Kidney (tissue), 14 donors: Measurements from ENCODE around the gene CCND1. TPM values are rescaled to one million over a fixed set of nuclear protein-coding genes. Genes with fewer than 3 reads are reported as not detected.

ENCODE experiments used
- DNase-seq, 5 donors: peaks; one replicate each; pipeline ENCODE4 v3.0.0-alpha.2; 2013 to 2020
- FAIRE-seq: peaks from 2 replicates; lab custom pipeline; 2012; peaks lifted over from hg19 to GRCh38; lab: Jason Lieb, UNC
- H3K27ac ChIP-seq, 2 donors: one replicate each; pipeline ENCODE4 v1.7.0; 2013; ENCODE audit warnings: low read depth in 2 of 2, low read length in 2 of 2, inconsistent platforms in 1 of 2
- H3K27me3 ChIP-seq: one replicate; pipeline ENCODE4 v1.7.1; 2013; ENCODE audit warnings: low read length, inconsistent platforms; ENCODE audit not compliant: control insufficient read depth, insufficient read depth
- H3K36me3 ChIP-seq, 3 donors: one replicate each; pipeline versions ENCODE4 v1.7.0 to v1.7.1; 2013; ENCODE audit warnings: low read length in 3 of 3, control low read depth in 1 of 3, inconsistent platforms in 1 of 3; ENCODE audit not compliant: insufficient read depth in 3 of 3, control insufficient read depth in 2 of 3
- H3K4me1 ChIP-seq, 3 donors: one replicate each; pipeline versions ENCODE4 v1.7.0 to v1.7.1; 2013; ENCODE audit warnings: low read length in 3 of 3, inconsistent platforms in 1 of 3, low read depth in 1 of 3; ENCODE audit not compliant: control insufficient read depth in 2 of 3, insufficient read depth in 2 of 3
- H3K4me3 ChIP-seq, 3 donors: one replicate each; pipeline versions ENCODE4 v1.7.0 to v1.8.1; 2013; ENCODE audit warnings: low read length in 3 of 3, control low read depth in 1 of 3, inconsistent platforms in 1 of 3
- H3K9ac ChIP-seq, 3 donors: one replicate each; pipeline versions ENCODE4 v1.7.0 to v1.7.1; 2013; ENCODE audit warnings: low read length in 3 of 3, control low read depth in 1 of 3, inconsistent platforms in 1 of 3
- H3K9me3 ChIP-seq, 3 donors: one replicate each; pipeline versions ENCODE4 v1.7.0 to v1.7.1; 2013; ENCODE audit warnings: low read length in 3 of 3, control low read depth in 1 of 3, inconsistent platforms in 1 of 3; ENCODE audit not compliant: control insufficient read depth in 2 of 3, insufficient read depth in 1 of 3
- intact Hi-C: fragments of 100-400 bp; cut with DNase I; formaldehyde crosslinking; loops from one replicate; pipeline ENCODE4 v1.11.1; 2022
- polyA plus RNA-seq: library from polyadenylated mRNA; stranded (reverse); fragments of 350-450 nt; fragmentation: Illumina TruSeq; extraction: RNeasy Lipid Tissue Mini Kit (QIAGEN cat#74804); gene quantifications from one replicate; pipeline ENCODE4 v1.2.3, GENCODE V29; 2014; ENCODE audit warnings: low read depth, low replicate concordance; ENCODE audit not compliant: insufficient read depth
- total RNA-seq: library from RNA; stranded (reverse); fragmentation: NEBNext Ultra II Directional; extraction: Animal tissue kit (Norgen Biotek cat#: 25700); gene quantifications from one replicate; pipeline ENCODE4 v1.2.1, GENCODE V29; 2021
- TF ChIP-seq, protein P1 (sequence below): IDR thresholded peaks from 3 replicates; pipeline ENCODE4 v1.5.1; 2012; ENCODE audit warnings: mild to moderate bottlenecking, moderate library complexity, borderline replicate concordance; ENCODE audit not compliant: insufficient read depth; ENCODE audit errors: extremely low read depth
- donor health status: control.
- donor health status: control.
- donor health status: control.
- donor health status: control.
- donor health status: control.
- donor health status: DM: yes; HTN: yes; CAD: no.
- donor health status: Normal renal cell carcinoma (clear cell type).

The CCND1 gene
- total and polyA plus RNA-seq, 2 donors from 2014 or later: 37.6 to 142 TPM

DNA sequence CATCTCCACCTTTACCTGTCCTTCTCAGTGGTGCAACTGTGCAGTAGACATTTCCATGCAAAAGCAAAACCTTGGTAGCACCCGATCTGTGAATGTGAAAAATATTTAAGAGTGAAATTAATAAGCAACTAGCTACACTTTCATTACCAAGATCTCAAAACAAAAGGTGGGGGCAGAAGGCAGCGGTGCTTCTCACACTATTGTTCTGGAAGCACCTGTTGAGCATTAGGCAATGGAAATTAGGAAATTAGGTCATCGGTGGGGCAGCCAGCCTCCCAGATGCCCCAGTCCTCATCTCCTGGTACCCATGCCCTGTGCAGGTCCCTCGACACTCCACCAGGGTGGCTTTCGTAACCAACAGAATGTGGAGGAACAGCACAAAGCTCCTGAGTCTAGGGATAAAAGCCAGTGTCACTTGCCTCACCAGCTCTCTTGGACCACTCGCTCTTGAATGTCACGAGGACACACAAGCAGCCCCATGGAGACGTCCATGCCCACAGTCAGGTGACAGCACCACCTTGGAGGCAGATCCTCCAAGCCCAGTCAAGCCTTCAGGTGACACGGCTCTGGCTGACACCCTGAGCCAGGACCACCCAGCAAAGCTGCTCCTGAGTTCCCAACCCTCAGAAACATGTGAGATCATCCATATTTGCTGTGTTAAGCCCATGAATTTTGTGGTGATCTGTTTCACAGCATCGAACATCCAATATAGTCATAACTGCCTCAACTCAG, 30.9 kb downstream of the CCND1 start:
- H3K4me1 ChIP-seq: peaks cover 0 to 7% (median 6%) of the 10 kb centered on the region in 3 donors
- no peaks in the 10 kb centered on the region for H3K27me3 ChIP-seq
- H3K27ac ChIP-seq: no peak overlapping the region
- H3K9ac ChIP-seq: no peak overlapping the region
- intact Hi-C loops: no loop called here
- H3K9me3 ChIP-seq: no peaks in the 10 kb centered on the region
- no peak for FAIRE-seq
- H3K4me3 ChIP-seq: no peak overlapping the region
- H3K36me3 ChIP-seq: peaks cover 0 to 12% (median 9%) of the 10 kb centered on the region in 3 donors
- DNase-seq: no peak
- TF ChIP-seq, protein P1, sequence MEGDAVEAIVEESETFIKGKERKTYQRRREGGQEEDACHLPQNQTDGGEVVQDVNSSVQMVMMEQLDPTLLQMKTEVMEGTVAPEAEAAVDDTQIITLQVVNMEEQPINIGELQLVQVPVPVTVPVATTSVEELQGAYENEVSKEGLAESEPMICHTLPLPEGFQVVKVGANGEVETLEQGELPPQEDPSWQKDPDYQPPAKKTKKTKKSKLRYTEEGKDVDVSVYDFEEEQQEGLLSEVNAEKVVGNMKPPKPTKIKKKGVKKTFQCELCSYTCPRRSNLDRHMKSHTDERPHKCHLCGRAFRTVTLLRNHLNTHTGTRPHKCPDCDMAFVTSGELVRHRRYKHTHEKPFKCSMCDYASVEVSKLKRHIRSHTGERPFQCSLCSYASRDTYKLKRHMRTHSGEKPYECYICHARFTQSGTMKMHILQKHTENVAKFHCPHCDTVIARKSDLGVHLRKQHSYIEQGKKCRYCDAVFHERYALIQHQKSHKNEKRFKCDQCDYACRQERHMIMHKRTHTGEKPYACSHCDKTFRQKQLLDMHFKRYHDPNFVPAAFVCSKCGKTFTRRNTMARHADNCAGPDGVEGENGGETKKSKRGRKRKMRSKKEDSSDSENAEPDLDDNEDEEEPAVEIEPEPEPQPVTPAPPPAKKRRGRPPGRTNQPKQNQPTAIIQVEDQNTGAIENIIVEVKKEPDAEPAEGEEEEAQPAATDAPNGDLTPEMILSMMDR: no peak

DNA sequence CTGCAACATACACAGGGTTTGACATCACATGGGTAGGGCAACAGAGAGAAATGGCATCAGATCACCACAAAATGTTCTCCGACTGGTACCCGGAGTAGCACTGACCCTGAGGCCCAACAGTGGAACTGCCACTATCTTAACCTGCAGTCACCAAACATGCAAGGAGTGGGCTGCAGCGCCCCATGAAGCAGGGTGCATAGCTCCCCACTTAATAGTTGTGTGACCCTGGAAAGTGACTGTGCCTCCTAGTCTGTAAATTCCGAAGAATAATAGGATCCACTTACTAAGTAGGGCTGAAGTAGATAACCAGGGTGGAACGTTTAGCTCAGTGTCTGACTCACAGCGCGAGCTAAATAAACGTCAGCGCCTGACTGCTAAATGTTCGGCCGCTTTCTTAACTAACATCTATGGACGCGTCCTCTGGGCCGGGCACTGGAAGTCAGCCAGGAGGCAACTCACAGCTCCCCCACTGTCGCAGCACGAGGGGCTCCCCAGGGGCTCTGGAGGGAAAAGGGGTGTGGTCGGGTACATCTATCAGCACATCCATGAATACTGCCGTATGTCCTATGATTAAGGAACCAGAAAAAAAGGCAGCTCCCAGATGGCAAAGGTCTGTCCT, 33.4 kb downstream of the CCND1 start:
- Histone ChIP-seq H3K4me3 (peak overlapping the region; percentile 76 to 96 (median 95)), H3K9ac (peak overlapping the region; percentile 57 to 98 (median 72)), H3K27ac (peak overlapping the region; percentile 14 to 57), H3K4me1 (peaks cover 0 to 7% (median 6%) of the 10 kb centered on the region in 3 donors), H3K27me3 (no peaks in the 10 kb centered on the region), H3K9me3 (no peaks in the 10 kb centered on the region), H3K36me3 (peaks cover 0 to 12% (median 7%) of the 10 kb centered on the region in 3 donors)
- intact Hi-C loops: no loop called here
- TF ChIP-seq, protein P1: no peak
- FAIRE-seq: no peak
- DNase-seq: peak in 1 of 5 donors; percentile 68

DNA sequence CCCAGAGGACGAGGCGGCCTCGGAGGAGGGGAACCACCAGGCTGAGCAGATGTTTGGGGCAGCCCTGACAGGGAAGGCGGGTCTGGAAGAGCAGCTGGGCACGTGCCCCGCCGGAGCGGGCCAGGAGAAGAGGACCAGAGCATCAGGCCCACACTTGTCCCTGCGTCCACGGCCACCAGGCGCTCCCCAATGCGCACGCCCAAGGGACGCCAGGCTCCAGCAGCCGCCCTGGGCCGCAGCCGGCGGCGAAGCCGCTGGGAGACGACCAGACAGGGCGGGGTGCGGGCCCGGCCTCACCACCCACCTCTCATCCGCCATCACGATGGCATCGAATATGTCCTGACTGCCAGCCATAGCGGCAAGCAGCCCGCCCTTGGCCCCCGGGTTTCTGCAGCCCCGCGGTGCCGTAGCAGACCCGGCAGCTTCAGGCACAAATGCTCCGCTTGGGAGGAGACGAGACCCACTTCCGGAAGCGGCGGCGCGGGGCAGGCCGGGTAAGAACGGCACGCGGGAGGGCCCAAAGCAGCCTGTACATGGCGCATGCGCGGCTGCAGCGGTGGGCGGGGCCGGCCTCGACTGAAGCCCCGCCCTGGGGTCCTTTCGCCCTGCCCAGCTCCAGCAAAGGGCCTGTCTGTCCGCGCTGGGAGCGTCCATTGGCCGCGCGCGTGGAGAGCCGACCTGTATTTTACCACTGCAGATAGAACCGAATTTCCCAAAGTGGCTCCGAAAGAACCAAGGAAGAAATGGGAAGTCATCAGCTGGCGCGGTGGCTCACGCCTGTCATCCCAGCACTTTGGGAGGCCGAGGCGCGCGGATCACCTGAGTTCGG, 34.1 kb downstream of the CCND1 start, which contains the start of gene LTO1:
LTO1 (minus strand) TSS at position 468 of the 829 bp plus-strand sequence; CDS start at position 354, 114 bp downstream.
- DNase-seq: peak; percentile 98 to 99 (median 98)
- Histone ChIP-seq H3K4me1 (peaks cover 0 to 7% (median 6%) of the 10 kb centered on the region in 3 donors), H3K9ac (peak within 1 kb of the TSS; percentile 57 to 98 (median 72)), H3K4me3 (peak within 1 kb of the TSS; percentile 76 to 96 (median 95)), H3K27me3 (no peaks in the 10 kb centered on the region), H3K27ac (peak within 1 kb of the TSS; percentile 57 to 80), H3K9me3 (no peaks in the 10 kb centered on the region), H3K36me3 (peaks cover 0 to 12% (median 7%) of the 10 kb centered on the region in 3 donors)
- FAIRE-seq: no peak
- TF ChIP-seq, protein P1: no peak
- intact Hi-C loops: no loop called here
